ENCODE measurements around the gene CACHD1.

DNA sequence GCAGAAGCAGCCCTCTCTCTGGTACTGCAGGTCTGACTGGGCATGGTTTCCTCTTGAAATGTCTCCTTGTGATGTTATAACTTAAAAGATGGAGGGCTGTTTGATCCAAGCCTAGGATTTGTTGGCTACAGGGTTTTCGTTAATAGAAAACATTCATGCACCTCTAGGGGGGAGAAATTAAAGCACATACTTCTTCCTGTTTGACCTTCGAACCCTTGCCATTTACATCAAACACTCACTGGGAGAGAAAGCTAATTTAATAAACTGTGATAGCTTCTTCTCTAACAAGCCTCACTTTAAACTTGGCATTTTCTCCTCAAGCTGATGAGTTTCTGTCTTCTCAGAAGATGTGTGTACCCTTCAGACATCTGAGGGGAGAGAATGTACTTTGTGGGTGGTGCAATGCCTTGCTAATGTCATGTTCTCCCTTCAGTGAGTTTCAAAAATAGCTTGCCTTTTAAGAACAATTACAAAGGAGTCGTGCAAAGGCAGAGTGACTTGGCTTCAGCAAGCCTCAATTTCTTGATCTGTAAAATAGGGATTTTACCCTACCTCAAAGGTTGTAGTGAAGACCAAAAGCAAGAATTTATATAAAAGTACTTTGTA lies 20.4 kb downstream of the CACHD1 start:
- TF ChIP-seq, protein P1, sequence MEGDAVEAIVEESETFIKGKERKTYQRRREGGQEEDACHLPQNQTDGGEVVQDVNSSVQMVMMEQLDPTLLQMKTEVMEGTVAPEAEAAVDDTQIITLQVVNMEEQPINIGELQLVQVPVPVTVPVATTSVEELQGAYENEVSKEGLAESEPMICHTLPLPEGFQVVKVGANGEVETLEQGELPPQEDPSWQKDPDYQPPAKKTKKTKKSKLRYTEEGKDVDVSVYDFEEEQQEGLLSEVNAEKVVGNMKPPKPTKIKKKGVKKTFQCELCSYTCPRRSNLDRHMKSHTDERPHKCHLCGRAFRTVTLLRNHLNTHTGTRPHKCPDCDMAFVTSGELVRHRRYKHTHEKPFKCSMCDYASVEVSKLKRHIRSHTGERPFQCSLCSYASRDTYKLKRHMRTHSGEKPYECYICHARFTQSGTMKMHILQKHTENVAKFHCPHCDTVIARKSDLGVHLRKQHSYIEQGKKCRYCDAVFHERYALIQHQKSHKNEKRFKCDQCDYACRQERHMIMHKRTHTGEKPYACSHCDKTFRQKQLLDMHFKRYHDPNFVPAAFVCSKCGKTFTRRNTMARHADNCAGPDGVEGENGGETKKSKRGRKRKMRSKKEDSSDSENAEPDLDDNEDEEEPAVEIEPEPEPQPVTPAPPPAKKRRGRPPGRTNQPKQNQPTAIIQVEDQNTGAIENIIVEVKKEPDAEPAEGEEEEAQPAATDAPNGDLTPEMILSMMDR (IDR thresholded peaks at IDR 0.05 in 4 of 5, conservative IDR thresholded peaks at IDR 0.05 in 1 of 5) = no peak
- no peak for TF ChIP-seq POLR2A (IDR thresholded peaks at IDR 0.05)

All from gastrocnemius medialis (tissue), 4 donors.